GM12891 (cell line): ENCODE measurements around the gene NIF3L1.
"Not testable (repeated sequence)": the region's sequence is repeated elsewhere in the genome, so short reads cannot be mapped to it uniquely, and the experiment has no call there.

ENCODE experiments used
- POLR2A ChIP-seq: IDR thresholded peaks from 2 replicates; pipeline ENCODE4 v1.6.1; 2011; ENCODE audit warnings: low read depth, low read length, control low read depth
- POLR2AphosphoS5 ChIP-seq: IDR thresholded peaks from 2 replicates; pipeline ENCODE4 v1.6.1; 2011; ENCODE audit warnings: low read depth, low read length, control low read depth
- TAF1 ChIP-seq: IDR thresholded peaks from 2 replicates; pipeline ENCODE4 v1.6.1; 2011; ENCODE audit warnings: low read depth, low read length, control low read depth

- TF ChIP-seq POLR2A, POLR2AphosphoS5, TAF1: not testable (repeated sequence)
These were observed 7.4 kb upstream of the NIF3L1 start for GRCh38 chr2:200881715-200882249.
